GM18502 (cell line): ENCODE data around the gene GGTLC2.
"Not testable (repeated sequence)": the region's sequence is repeated elsewhere in the genome, so short reads cannot be mapped to it uniquely, and the experiment has no call there.

Source experiments
- ATAC-seq: cut with Tn5 transposase; IDR thresholded peaks from one replicate; pipeline ENCODE4 v1.9.1; 2021; ENCODE audit warnings: mild to moderate bottlenecking; ENCODE audit not compliant: unreplicated experiment, poor library complexity

Gene GGTLC2

GRCh38 chr22:22666307-22667091, 22.1 kb downstream of the GGTLC2 start:
- ATAC-seq = no peak

DNA sequence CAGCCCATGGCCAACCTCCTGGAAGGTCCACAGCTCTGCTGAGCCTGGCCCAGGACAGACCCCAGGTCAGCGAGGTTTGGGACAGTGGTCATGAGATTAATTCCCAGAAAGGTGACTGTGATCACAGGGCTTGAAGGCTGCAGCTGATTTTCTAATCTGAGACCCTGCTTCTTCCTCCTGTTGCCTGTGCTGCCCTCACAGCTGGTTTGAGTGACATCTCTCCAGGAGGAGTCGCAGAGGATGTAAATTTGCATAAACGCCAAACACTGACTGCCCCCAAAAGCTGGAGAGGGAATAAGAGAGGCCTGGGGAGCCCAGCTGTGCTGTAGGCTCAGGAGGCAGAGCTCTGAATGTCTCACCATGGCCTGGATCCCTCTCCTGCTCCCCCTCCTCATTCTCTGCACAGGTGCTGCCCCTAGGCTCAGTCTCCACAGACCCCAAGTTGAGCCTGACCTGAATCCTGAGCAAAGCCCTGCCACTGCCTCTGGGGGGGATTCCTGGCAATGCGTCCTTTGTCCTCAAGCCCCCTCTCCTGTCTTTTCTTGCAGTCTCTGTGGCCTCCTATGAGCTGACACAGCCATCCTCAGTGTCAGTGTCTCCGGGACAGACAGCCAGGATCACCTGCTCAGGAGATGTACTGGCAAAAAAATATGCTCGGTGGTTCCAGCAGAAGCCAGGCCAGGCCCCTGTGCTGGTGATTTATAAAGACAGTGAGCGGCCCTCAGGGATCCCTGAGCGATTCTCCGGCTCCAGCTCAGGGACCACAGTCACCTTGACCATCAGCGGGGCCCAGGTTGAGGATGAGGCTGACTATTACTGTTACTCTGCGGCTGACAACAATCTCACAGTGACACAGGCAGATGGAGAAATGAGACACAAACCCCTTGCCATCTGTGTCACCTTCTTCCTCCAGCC, 23.8 kb downstream of the GGTLC2 start:
- no peak for ATAC-seq

DNA sequence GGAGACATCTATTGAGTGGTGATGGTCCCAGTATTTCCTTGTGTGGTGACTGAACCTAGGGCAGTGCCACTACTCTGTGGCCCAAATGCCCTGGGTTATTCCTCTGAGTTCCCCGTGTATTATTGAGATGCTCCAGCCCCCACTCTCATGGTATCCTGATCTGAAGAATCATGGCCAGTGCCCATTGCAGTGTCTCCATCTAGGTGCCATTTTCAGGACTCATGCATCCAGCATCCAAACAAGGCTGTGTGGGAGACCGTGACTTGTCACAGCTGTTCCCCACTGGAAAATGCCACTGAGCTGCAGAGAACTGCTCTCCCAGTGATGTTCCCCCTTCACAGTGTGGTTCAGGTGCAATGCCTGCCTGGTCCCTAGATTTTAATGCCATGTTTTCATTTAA, 24.7 kb downstream of the GGTLC2 start:
- no peak for ATAC-seq

DNA sequence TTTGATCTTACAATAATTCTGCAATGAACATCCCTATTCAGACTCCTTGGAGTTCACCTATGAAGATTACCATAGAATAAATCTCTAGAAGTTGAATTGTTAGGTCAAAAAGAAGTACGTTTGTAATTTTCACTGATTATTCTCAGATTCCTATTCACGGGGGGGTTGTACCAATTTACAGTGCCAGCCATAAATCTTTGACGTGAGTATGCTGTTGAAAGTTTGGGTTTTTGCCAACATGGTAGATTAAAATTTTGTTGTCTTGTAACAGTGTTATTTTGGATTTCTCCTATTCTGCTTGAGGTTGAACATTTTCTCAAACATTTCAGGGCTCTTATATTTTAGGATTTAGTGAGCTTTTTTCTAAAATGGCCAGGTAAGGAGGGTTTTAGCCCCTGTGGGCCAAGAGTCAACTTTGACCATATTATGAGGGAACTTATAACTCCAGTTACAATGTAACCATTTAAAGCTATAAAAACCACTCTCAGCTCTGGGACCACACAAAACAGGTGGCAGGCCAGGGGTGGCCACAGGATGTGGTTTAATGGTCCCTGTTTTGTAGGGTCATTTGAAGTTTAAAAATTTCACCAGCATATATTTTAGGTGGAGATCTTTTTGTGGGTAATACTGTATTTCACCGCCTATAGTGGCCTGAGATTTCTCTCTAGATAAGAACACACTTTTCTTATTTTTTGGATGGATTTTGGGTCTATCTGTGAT, 25.8 kb downstream of the GGTLC2 start:
- ATAC-seq = no peak

GRCh38 chr22:22671506-22671905, 27.1 kb downstream of the GGTLC2 start:
- no peak for ATAC-seq

- ATAC-seq = no peak
These were observed 28.7 kb downstream of the GGTLC2 start for GRCh38 chr22:22673099-22673498.

GRCh38 chr22:22673628-22674027, 29.2 kb downstream of the GGTLC2 start:
- ATAC-seq = no peak

GRCh38 chr22:22674467-22674866, 30.1 kb downstream of the GGTLC2 start:
- no peak for ATAC-seq

DNA sequence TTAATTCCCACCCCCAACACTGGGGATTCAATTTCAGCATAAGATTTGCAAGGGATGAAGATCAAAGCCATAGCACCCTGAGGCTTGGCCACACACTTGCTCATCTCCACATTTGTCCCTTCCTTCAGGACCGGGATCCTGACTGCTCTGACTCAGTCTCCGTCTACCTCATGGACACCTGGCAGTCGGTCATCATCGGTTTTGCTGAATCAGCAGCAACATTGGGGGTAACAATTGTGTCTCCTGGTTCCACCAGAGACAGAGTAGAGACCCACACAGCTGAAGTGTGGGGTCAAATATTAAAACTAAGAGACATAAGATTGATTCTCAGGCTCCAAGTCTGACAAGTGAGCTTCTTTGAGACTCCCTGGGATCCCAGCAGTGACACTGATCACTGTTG, 34.6 kb downstream of the GGTLC2 start:
- ATAC-seq = no peak

- ATAC-seq = no peak
These were observed 36.0 kb downstream of the GGTLC2 start for GRCh38 chr22:22680396-22680795.

DNA sequence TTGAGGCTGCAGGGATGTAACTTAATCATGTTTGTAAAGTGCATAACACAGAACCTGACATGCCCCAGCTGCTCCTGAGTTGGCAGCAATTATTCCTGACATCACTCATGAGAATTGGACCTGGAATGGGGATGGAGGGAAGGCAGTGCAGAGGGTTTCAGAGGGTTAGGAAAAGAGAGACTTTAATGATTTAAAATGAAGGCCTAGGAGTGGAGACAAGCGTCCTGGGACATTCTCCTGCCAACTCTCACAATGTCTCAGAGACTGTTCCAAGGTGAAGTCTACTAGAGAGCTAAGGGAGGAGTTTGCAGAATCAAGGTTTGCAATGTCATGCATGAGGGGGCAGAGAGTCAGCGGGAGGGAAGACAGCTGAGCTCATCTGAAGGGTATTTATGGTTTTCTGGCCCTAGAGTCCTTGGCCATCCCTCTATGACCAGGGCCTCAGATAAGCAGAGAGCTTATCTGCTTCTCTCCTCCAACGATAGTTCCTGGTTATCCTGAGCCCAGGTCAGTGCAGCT, 36.9 kb downstream of the GGTLC2 start:
- ATAC-seq = no peak

DNA sequence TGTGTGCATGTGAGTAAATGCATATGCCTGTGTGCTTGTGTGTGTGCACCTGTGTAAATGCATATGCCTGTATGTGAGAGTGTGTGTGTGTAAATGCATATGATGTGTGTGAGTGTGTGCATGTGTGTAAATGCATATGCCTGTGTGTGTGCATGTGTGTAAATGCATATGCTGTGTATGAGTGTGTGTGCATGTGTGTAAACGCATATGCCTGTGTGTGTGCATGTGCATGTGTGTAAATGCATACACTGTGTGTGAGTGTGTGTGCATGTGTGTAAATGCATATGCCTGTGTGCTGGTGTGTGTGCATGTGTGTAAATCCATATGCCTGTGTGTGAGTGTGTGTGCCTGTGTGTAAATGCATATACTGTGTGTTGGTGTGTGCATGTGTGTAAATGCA, 37.8 kb downstream of the GGTLC2 start:
- ATAC-seq = no peak

- no peak for ATAC-seq
These were observed 38.6 kb downstream of the GGTLC2 start for GRCh38 chr22:22682807-22683667.

DNA sequence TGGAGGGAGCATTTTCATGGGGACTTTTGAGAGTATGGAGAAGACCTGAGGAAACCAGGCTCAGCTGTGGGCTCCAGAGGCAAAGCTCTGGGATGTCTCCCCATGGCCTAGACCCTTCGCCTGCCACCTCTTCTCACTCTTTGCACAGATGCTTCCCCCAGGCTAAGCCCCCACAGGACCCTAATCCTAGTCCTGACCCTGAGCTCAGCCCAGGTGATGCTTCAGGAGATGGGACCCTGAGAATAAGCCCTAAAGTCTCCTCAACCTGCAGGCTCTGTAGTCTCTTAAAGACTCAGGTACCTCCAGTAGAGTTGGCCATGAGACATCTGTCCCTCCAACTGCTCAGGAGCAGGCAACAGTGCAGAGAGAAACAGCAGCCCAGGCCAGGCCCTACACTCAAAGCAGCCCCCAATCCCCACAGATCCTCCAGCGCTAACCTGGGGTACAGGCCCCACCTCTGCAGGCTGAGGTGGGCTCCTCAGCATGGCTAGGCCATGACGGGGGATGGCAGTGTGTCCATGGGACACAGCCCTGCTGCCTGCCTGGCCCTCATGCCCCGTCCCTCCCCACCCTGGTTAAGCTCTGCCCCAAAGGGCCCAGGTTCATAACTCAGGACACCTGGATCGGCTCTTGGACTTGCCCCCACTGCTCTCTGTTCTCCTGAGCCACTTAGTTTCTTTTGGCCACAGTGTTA, 39.4 kb downstream of the GGTLC2 start:
- ATAC-seq = no peak

- ATAC-seq = no peak
These were observed 40.5 kb downstream of the GGTLC2 start for GRCh38 chr22:22684580-22685561.

DNA sequence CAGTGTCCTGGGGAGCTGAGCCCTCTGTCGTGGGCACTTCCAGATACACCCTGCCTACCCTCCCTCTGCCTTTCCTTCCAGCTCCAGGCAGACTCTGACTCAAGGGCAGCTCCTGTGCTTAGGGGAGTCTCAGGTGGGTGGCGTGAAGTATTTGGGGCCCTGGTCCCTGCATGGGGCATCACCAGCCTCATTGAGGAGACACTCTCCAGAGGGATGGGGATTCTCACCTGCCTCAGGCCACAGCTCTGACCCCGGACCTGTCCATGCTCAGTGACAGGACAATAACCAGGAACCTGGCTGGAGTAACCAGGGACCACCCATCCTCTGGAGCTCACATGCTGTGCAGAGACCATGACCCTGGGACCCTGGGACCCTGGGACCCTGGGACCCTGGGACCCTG, 41.2 kb downstream of the GGTLC2 start:
- no peak for ATAC-seq

DNA sequence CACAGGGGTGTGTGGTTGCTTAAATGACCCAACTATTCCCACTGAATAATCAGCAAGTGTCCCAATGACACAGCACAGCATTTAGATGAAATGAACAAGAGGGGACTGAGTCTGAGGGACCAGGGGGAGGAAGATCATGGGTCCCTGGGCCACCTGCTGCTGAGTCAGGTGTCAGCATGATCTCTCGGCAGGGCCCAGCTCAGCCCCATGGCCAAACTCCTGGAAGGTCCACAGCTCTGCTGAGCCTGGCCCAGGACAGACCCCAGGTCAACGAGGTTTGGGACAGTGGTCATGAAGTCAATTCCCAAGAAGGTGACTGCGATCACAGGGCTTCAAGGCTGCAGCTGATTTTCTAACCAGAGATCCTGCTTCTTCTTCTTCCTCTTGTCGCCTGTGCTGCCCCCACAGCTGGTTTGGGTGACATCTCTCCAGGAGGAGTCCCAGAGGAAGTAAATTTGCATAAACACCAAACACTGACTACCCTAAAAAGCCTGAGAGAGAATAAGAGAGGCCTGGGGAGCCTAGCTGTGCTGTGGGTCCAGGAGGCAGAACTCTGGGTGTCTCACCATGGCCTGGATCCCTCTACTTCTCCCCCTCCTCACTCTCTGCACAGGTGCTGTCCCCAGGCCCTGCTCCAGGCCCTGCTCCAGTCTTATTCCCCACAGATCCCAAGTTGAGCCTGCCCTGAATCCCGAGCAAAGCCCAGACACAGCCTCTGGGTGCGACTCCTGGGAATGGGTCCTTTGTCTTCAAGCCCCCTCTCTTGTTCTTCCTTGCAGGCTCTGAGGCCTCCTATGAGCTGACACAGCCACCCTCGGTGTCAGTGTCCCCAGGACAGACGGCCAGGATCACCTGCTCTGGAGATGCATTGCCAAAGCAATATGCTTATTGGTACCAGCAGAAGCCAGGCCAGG, 42.0 kb downstream of the GGTLC2 start:
- ATAC-seq = not testable (repeated sequence)
